ENCODE results near the gene RNF224. TPM values are rescaled to one million over a fixed set of nuclear protein-coding genes. Genes with fewer than 3 reads are reported as not detected.
"Not testable (repeated sequence)": the region's sequence is repeated elsewhere in the genome, so short reads cannot be mapped to it uniquely, and the experiment has no call there.

The RNF224 gene
- total and polyA plus RNA-seq, 4 experiments from 2014 or later: not detected

- H3K27me3 ChIP-seq (ENCODE audit: insufficient read depth, low read length): no peaks in the 10 kb centered on the region
- Mint-ChIP-seq H3K27ac (peak overlapping the region in 3 of 7 donors; percentile 77 to 94 (median 89)), H3K36me3 (peaks cover 10 to 12% of the 10 kb centered on the region in 2 donors), H3K9me3 (peaks cover 0 to 9% (median 0%) of the 10 kb centered on the region in 8 donors), H3K4me1 (peaks cover 6 to 43% (median 25%) of the 10 kb centered on the region in 4 donors), H3K4me3 (peak overlapping the region; percentile 54 to 92 (median 74)), H3K27me3 (peaks cover 0 to 2% of the 10 kb centered on the region in 2 donors)
- peaks cover 18% of the 10 kb centered on the region for H3K36me3 ChIP-seq (ENCODE audit: insufficient read depth, low read length)
- POLR2A ChIA-PET (ENCODE audit: partially characterized antibody): interaction anchor here (0.7 to 10.3 kb wide), 50 partner anchors 9 to 877 kb away, joined by 3 to 260 read pairs (median 4); partner anchors contain the start of genes AJM1, CLIC3, CYSRT1 and DNLZ
- CTCF ChIA-PET (ENCODE audit: partially characterized antibody): interaction anchor here (0.7 to 2.1 kb wide), 6 partner anchors 14 to 154 kb away, joined by 3 to 9 read pairs (median 5); partner anchors contain the start of genes MAN1B1, NELFB and NRARP
- H3K27ac ChIP-seq (ENCODE audit: low read depth, low read length): peak overlapping the region; percentile 75
- DNase-seq: peak in 4 of 5 donors; percentile 77 to 83 (median 80)
- intact Hi-C loops (cut with micrococcal nuclease): loop anchor here (2.0 to 5.0 kb wide), 2 partner anchors 312 to 367 kb away; partner anchors contain the start of gene ARRDC1
- peaks cover 42% of the 10 kb centered on the region for H3K4me1 ChIP-seq (ENCODE audit: insufficient read depth, low read length)
- H3K4me3 ChIP-seq (ENCODE audit: low read length in 2 of 2): peak overlapping the region; percentile 17 to 57
- H3K9me3 ChIP-seq (ENCODE audit: control insufficient read depth in 1 of 2, low read length in 2 of 2): no peaks in the 10 kb centered on the region
Measured at GRCh38 chr9:137240318-137240840, 13.1 kb downstream of the RNF224 start.

- CTCF ChIA-PET (ENCODE audit: partially characterized antibody): interaction anchor here (0.7 to 2.1 kb wide), 5 partner anchors 14 to 154 kb away, joined by 3 to 9 read pairs (median 6); partner anchors contain the start of genes MAN1B1, NELFB and NRARP
- peaks cover 10 to 12% of the 10 kb centered on the region in 2 donors for H3K36me3 Mint-ChIP-seq
- intact Hi-C loops (cut with micrococcal nuclease): loop anchor here (1.0 to 5.0 kb wide), 8 partner anchors 14 to 450 kb away; partner anchors contain the start of genes ARRDC1, NELFB, TMEM141 and TPRN
- Histone ChIP-seq H3K4me1 (ENCODE audit: insufficient read depth, low read length) (peaks cover 40% of the 10 kb centered on the region), H3K27me3 (ENCODE audit: insufficient read depth, low read length) (no peaks in the 10 kb centered on the region), H3K4me3 (ENCODE audit: low read length in 2 of 2) (peak within 1 kb of the TSS; percentile 17 to 63), H3K9me3 (ENCODE audit: control insufficient read depth in 1 of 2, low read length in 2 of 2) (no peaks in the 10 kb centered on the region), H3K36me3 (ENCODE audit: insufficient read depth, low read length) (peaks cover 18% of the 10 kb centered on the region), H3K27ac (ENCODE audit: low read depth, low read length) (peak within 1 kb of the TSS; percentile 75)
- H3K27me3 Mint-ChIP-seq: peaks cover 0 to 2% of the 10 kb centered on the region in 2 donors
- H3K9me3 Mint-ChIP-seq: peaks cover 0 to 9% (median 0%) of the 10 kb centered on the region in 8 donors
- H3K4me3 Mint-ChIP-seq: peak within 1 kb of the TSS; percentile 83 to 93 (median 92)
- POLR2A ChIA-PET (ENCODE audit: partially characterized antibody): interaction anchor here (0.5 to 10.3 kb wide), 52 partner anchors 9 to 877 kb away, joined by 3 to 260 read pairs (median 4); partner anchors contain the start of genes AJM1, CLIC3, CYSRT1 and DNLZ
- peaks cover 6 to 43% (median 25%) of the 10 kb centered on the region in 4 donors for H3K4me1 Mint-ChIP-seq
- H3K27ac Mint-ChIP-seq: peak within 1 kb of the TSS; percentile 89 to 97 (median 94)
- peak; percentile 98 to 100 (median 99) for DNase-seq
Measured at GRCh38 chr9:137240841-137241489, 13.7 kb downstream of the RNF224 start, which contains the start of gene TUBB4B. TSS of gene TUBB4B (plus strand) at chr9:137241287. CDS start at chr9:137241361, 74 bp downstream.

- no peaks in the 10 kb centered on the region for H3K9me3 ChIP-seq (ENCODE audit: control insufficient read depth in 1 of 2, low read length in 2 of 2)
- Mint-ChIP-seq H3K36me3 (peaks cover 10 to 12% of the 10 kb centered on the region in 2 donors), H3K27me3 (peaks cover 0 to 2% of the 10 kb centered on the region in 2 donors), H3K9me3 (peaks cover 0 to 9% (median 0%) of the 10 kb centered on the region in 8 donors), H3K27ac (peak overlapping the region; percentile 53 to 97 (median 84)), H3K4me1 (peaks cover 6 to 43% (median 22%) of the 10 kb centered on the region in 4 donors), H3K4me3 (peak overlapping the region; percentile 80 to 92 (median 82))
- peak overlapping the region; percentile 60 for H3K27ac ChIP-seq (ENCODE audit: low read depth, low read length)
- H3K4me1 ChIP-seq (ENCODE audit: insufficient read depth, low read length): peaks cover 33% of the 10 kb centered on the region
- CTCF ChIA-PET (ENCODE audit: partially characterized antibody): interaction anchor here (0.9 to 2.5 kb wide), 6 partner anchors 13 to 155 kb away, joined by 3 to 9 read pairs (median 6); partner anchors contain the start of genes MAN1B1 and NELFB
- POLR2A ChIA-PET (ENCODE audit: partially characterized antibody): interaction anchor here (0.5 to 10.3 kb wide), 40 partner anchors 10 to 451 kb away, joined by 3 to 260 read pairs (median 6); partner anchors contain the start of genes CYSRT1, DPP7, EXD3 and MAN1B1
- peaks cover 18% of the 10 kb centered on the region for H3K36me3 ChIP-seq (ENCODE audit: insufficient read depth, low read length)
- intact Hi-C loops (cut with micrococcal nuclease): loop anchor here (1.0 to 5.0 kb wide), 8 partner anchors 14 to 450 kb away; partner anchors contain the start of genes ARRDC1, NELFB, TMEM141 and TPRN
- no peaks in the 10 kb centered on the region for H3K27me3 ChIP-seq (ENCODE audit: insufficient read depth, low read length)
- peak overlapping the region; percentile 6 to 63 for H3K4me3 ChIP-seq (ENCODE audit: low read length in 2 of 2)
- peak in 4 of 5 donors; percentile 49 to 78 (median 59) for DNase-seq
Measured at GRCh38 chr9:137241490-137242268, 14.4 kb downstream of the RNF224 start.

GRCh38 chr9:137242269-137243203, 15.2 kb downstream of the RNF224 start:
- intact Hi-C loops (cut with micrococcal nuclease): loop anchor here (5.0 kb wide), 1 partner anchor 365 kb away; the partner anchor contains the start of gene ARRDC1
- H3K36me3 Mint-ChIP-seq: peaks cover 10 to 12% of the 10 kb centered on the region in 2 donors
- no peak for DNase-seq
- Histone ChIP-seq H3K9me3 (ENCODE audit: control insufficient read depth in 1 of 2, low read length in 2 of 2) (no peaks in the 10 kb centered on the region), H3K36me3 (ENCODE audit: insufficient read depth, low read length) (peaks cover 18% of the 10 kb centered on the region), H3K4me3 (ENCODE audit: low read length in 2 of 2) (peak overlapping the region; percentile 6 to 63), H3K27me3 (ENCODE audit: insufficient read depth, low read length) (no peaks in the 10 kb centered on the region), H3K27ac (ENCODE audit: low read depth, low read length) (peak overlapping the region; percentile 60), H3K4me1 (ENCODE audit: insufficient read depth, low read length) (peaks cover 28% of the 10 kb centered on the region)
- peak overlapping the region; percentile 73 to 90 (median 84) for H3K27ac Mint-ChIP-seq
- peaks cover 0 to 9% (median 0%) of the 10 kb centered on the region in 8 donors for H3K9me3 Mint-ChIP-seq
- peaks cover 6 to 39% (median 22%) of the 10 kb centered on the region in 4 donors for H3K4me1 Mint-ChIP-seq
- ChIA-PET CTCF (ENCODE audit: partially characterized antibody) (interaction anchor here (0.7 to 2.5 kb wide), 3 partner anchors 12 to 113 kb away, joined by 3 to 7 read pairs (median 4); partner anchors contain the start of gene NELFB), POLR2A (ENCODE audit: partially characterized antibody) (interaction anchor here (0.7 to 10.3 kb wide), 17 partner anchors 11 to 1133 kb away, joined by 3 to 260 read pairs (median 5); partner anchors contain the start of genes CYSRT1, EXD3, MAN1B1 and NELFB)
- peaks cover 0 to 2% of the 10 kb centered on the region in 2 donors for H3K27me3 Mint-ChIP-seq
- peak overlapping the region; percentile 80 to 84 (median 82) for H3K4me3 Mint-ChIP-seq

GRCh38 chr9:137243266-137243625, 15.9 kb downstream of the RNF224 start:
- H3K4me3 ChIP-seq (ENCODE audit: low read length in 2 of 2); H3K27me3 ChIP-seq (ENCODE audit: insufficient read depth, low read length); H3K9me3 Mint-ChIP-seq; H3K27me3 Mint-ChIP-seq; DNase-seq; H3K27ac ChIP-seq (ENCODE audit: low read depth, low read length); H3K9me3 ChIP-seq (ENCODE audit: control insufficient read depth in 1 of 2, low read length in 2 of 2): not testable (repeated sequence)
- peak overlapping the region in 5 of 8 donors; percentile 8 to 80 (median 32) for H3K4me3 Mint-ChIP-seq
- peaks cover 28% of the 10 kb centered on the region for H3K4me1 ChIP-seq (ENCODE audit: insufficient read depth, low read length)
- CTCF ChIA-PET (ENCODE audit: partially characterized antibody): interaction anchor here (2.5 kb wide), 1 partner anchor 11 kb away, joined by 7 read pairs; the partner anchor contains the start of gene NELFB
- intact Hi-C loops (cut with micrococcal nuclease): loop anchor here (5.0 kb wide), 1 partner anchor 364 kb away; the partner anchor contains the start of gene ARRDC1
- H3K4me1 Mint-ChIP-seq: peaks cover 6 to 37% (median 22%) of the 10 kb centered on the region in 4 donors
- H3K27ac Mint-ChIP-seq: peak overlapping the region in 2 of 7 donors; percentile 61 to 86
- peaks cover 10 to 12% of the 10 kb centered on the region in 2 donors for H3K36me3 Mint-ChIP-seq
- peaks cover 18% of the 10 kb centered on the region for H3K36me3 ChIP-seq (ENCODE audit: insufficient read depth, low read length)
- POLR2A ChIA-PET (ENCODE audit: partially characterized antibody): interaction anchor here (0.6 to 10.3 kb wide), 6 partner anchors 11 to 1134 kb away, joined by 3 to 260 read pairs (median 26); partner anchors contain the start of genes CYSRT1, NELFB, RNF208 and STPG3

Data from CD4-positive, alpha-beta memory T cell (primary cell).